ENCODE measurements around the gene P2RX1.
"Not testable (repeated sequence)": the region's sequence is repeated elsewhere in the genome, so short reads cannot be mapped to it uniquely, and the experiment has no call there.

P2RX1 gene

DNA sequence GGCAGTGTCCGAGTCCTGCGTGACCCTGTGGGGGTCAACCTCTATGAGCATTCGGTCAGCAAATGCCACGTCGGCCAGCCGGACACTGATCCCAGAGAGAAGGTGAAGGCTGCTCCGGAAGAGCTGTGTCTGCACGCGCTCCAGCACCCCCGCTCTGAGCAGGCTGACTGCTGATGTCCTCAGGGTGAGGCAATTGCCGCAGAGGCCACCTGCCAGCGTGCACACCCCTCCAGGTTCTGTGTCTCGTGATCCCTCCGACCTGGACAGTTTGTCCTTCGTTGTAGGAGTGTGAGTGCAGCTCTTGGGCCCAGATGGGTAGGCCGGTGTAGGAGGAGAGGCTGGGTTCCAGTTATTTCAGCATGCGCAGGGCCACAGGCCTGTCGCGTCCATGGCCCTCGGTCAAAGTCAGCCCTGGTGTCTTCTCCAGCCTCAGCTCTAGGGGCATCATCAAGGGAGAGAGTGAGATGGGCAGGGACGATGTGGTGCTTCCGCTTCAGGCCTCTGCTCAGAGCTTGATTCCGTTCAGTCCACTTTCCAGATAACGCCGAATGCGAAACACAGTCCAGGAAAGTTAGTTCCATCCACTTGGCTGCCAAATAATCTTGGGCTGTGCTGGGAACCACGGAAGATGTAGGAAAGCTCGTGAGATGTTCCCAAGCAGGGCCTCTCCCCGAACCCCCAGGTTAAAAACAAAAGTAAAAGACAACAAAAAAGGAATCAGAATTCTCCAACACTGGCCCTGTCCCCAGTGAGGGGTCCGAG is 55.1 kb downstream of the P2RX1 start:
- ATAC-seq (replicated peaks; ENCODE audit: extremely low read depth, poor library complexity, severe bottlenecking) (no peak), DNase-seq (ENCODE audit: low spot score in 2 of 2) (no peak)
- Mint-ChIP-seq H3K9me3 (no peaks in the 10 kb centered on the region), H3K27me3 (peaks cover 6% of the 10 kb centered on the region), H3K4me3 (no peak overlapping the region), H3K4me1 (no peaks in the 10 kb centered on the region), H3K27ac (ENCODE audit: low read depth) (no peak overlapping the region), H3K36me3 (ENCODE audit: insufficient read depth) (peaks cover 2% of the 10 kb centered on the region)

DNA sequence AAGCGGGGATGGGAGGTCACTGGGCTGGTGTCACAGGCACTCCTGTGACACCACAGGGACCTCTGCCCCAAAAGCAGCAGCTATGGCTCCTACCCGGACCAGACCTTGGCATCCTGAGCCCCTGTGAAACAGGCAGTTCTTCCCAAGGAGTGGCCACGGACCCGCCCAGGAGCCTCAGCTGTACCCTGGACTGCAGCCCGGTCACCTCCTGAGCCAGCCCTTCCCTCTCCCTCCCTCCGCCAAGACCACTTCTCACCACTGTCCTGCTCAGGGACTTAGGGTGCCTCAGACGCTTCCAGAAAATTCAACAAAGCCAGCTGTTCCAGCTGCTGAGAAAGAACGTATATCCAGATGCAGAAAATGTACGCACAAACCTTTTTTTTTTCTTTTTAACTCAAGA is 56.3 kb downstream of the P2RX1 start:
- DNase-seq (ENCODE audit: low spot score in 2 of 2) (no peak), ATAC-seq (replicated peaks; ENCODE audit: extremely low read depth, poor library complexity, severe bottlenecking) (no peak)
- Mint-ChIP-seq H3K4me1 (no peaks in the 10 kb centered on the region), H3K27ac (ENCODE audit: low read depth) (no peak overlapping the region), H3K4me3 (no peak overlapping the region), H3K36me3 (ENCODE audit: insufficient read depth) (peaks cover 2% of the 10 kb centered on the region), H3K27me3 (peaks cover 6% of the 10 kb centered on the region), H3K9me3 (no peaks in the 10 kb centered on the region)

DNA sequence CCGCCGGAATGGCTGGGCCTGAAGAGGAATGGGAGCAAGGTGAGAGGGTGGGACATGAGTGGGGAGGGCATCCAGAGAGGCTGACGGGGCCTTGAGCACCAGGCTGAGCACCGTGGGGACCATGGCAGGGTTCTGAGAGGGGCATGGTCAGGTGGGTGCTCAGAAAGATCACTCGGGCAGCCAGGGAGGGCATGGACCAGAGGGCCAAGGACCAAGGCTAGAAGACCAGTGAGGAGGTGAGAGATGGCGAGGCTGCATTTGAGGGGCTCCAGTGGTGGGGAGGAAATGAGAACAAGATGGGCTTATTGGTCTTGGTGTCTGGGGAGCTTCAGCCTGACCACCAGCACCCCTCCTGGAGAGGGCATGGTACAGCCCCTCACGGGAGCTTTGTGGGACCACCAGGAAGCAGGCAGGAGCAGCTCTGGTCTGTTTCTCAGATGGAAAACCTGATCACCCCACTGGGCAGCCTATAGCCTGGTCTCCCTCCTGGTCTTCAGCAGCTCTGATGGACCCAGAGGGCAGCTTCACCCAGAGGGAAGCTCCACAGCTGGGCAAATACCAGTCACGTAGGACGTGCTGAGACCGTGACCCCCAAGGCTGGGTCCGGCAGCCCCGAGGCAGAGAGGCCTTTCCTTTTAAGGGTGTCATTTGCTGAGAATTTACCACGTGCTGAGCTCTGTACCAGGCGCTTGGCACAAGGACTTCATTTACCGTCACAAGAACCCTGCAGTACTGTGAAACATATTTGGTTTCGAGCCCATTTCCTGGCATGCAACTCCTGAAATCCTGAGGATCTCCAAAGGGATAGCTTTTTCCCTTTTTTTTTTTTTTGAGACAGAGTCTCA is 58.8 kb downstream of the P2RX1 start:
- no peaks in the 10 kb centered on the region for H3K36me3 Mint-ChIP-seq (ENCODE audit: insufficient read depth)
- no peak overlapping the region for H3K4me3 Mint-ChIP-seq
- no peaks in the 10 kb centered on the region for H3K9me3 Mint-ChIP-seq
- no peaks in the 10 kb centered on the region for H3K4me1 Mint-ChIP-seq
- no peak for ATAC-seq (replicated peaks; ENCODE audit: extremely low read depth, poor library complexity, severe bottlenecking)
- peaks cover 13% of the 10 kb centered on the region for H3K27me3 Mint-ChIP-seq
- no peak overlapping the region for H3K27ac Mint-ChIP-seq (ENCODE audit: low read depth)
- DNase-seq (ENCODE audit: low spot score in 2 of 2) = no peak

DNA sequence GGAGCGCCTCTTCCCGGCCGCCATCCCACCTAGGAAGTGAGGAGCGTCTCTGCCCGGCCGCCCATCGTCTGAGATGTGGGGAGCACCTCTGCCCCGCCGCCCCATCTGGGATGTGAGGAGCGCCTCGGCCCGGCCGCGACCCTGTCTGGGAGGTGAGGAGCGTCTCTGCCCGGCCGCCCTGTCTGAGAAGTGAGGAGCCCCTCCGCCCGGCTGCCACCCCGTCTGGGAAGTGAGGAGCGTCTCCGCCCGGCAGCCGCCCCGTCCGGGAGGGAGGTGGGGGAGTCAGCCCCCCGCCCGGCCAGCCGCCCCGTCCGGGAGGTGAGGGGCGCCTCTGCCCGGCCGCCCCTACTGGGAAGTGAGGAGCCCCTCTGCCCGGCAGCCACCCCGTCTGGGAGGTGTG is 62.1 kb downstream of the P2RX1 start:
- peaks cover 27% of the 10 kb centered on the region for H3K27me3 Mint-ChIP-seq
- DNase-seq (ENCODE audit: low spot score in 2 of 2); H3K9me3 Mint-ChIP-seq; ATAC-seq (replicated peaks; ENCODE audit: extremely low read depth, poor library complexity, severe bottlenecking); H3K27ac Mint-ChIP-seq (ENCODE audit: low read depth); H3K36me3 Mint-ChIP-seq (ENCODE audit: insufficient read depth); H3K4me1 Mint-ChIP-seq; H3K4me3 Mint-ChIP-seq: not testable (repeated sequence)

- Mint-ChIP-seq H3K4me3 (no peak overlapping the region), H3K36me3 (ENCODE audit: insufficient read depth) (no peaks in the 10 kb centered on the region), H3K27ac (ENCODE audit: low read depth) (no peak overlapping the region), H3K4me1 (no peaks in the 10 kb centered on the region), H3K9me3 (no peaks in the 10 kb centered on the region), H3K27me3 (peaks cover 27% of the 10 kb centered on the region)
- no peak for DNase-seq (ENCODE audit: low spot score in 2 of 2)
- ATAC-seq (replicated peaks; ENCODE audit: extremely low read depth, poor library complexity, severe bottlenecking) = no peak
These were observed 63.7 kb downstream of the P2RX1 start for GRCh38 chr17:3852561-3852960.

- Mint-ChIP-seq H3K4me1 (no peaks in the 10 kb centered on the region), H3K27ac (ENCODE audit: low read depth) (no peak overlapping the region), H3K9me3 (no peaks in the 10 kb centered on the region), H3K36me3 (ENCODE audit: insufficient read depth) (peaks cover 2% of the 10 kb centered on the region), H3K27me3 (peaks cover 20% of the 10 kb centered on the region), H3K4me3 (no peak overlapping the region)
- DNase-seq (ENCODE audit: low spot score in 2 of 2) (no peak), ATAC-seq (replicated peaks; ENCODE audit: extremely low read depth, poor library complexity, severe bottlenecking) (no peak)
These were observed 64.7 kb downstream of the P2RX1 start for GRCh38 chr17:3851461-3852100.

DNA sequence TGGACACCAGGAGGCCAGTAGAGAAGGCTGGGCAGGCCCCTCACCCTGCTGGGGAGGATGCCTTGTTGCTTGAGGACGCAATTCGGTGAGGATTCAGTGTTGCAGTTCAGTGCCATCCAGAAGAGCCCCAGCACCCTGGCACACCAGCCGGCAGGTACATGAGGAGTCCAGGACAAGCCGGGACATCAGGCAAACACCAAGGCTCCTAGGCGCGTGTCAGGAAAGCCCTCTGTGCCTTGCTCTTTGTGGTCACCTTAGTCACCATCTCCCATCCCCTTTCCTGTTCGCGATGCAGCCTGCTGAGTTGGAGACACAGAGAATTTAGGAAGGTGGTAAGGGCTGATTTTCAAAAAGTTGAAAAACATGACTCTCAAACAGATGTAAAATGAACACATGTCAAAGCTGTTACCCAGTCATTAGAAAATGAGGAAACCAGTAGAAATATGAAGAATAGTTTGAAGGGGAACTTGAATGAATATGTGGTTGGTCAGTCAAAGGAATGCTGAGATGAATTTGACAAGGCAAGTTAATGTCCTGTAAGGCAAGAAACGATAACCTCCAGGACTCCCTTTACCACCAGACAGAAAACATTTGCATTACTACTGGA is 67.9 kb downstream of the P2RX1 start:
- no peak overlapping the region for H3K4me3 Mint-ChIP-seq
- ATAC-seq (replicated peaks; ENCODE audit: extremely low read depth, poor library complexity, severe bottlenecking) = no peak

DNA sequence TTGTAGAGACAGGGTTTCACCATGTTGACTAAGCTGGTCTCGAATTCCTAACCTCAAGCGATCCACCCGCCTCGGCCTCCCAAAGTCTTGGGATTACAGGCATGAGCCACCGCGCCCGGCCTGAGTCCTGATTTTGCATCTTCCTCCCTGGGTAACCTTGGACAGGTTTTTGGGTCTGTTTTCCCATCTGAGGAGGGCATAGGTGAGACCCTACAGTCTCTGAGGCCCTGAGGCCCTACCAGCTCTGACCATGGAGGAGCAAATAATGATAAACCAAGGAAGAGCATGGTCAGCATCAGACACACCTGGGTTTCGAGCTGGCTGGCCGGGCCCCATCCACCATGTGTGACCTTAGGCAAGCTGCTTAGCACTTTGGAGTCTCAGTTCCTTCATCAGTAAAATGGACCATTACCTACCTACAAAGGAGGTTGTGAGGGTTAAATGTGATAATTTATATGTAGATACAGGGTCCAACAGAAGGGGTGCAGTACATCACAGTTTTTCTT is 69.0 kb downstream of the P2RX1 start:
- H3K4me1 Mint-ChIP-seq = peaks cover 20% of the 10 kb centered on the region
- peak overlapping the region; percentile 90 for H3K4me3 Mint-ChIP-seq

More for the DNA sequence above, 67.9 kb downstream of the P2RX1 start:
- H3K4me1 Mint-ChIP-seq = peaks cover 20% of the 10 kb centered on the region
- peaks cover 20% of the 10 kb centered on the region for H3K27me3 Mint-ChIP-seq
- no peak for DNase-seq (ENCODE audit: low spot score in 2 of 2)
- H3K9me3 Mint-ChIP-seq = no peaks in the 10 kb centered on the region
- H3K36me3 Mint-ChIP-seq (ENCODE audit: insufficient read depth) = peaks cover 15% of the 10 kb centered on the region
- no peak overlapping the region for H3K27ac Mint-ChIP-seq (ENCODE audit: low read depth)

More for the DNA sequence above, 69.0 kb downstream of the P2RX1 start:
- Mint-ChIP-seq H3K36me3 (ENCODE audit: insufficient read depth) (peaks cover 20% of the 10 kb centered on the region), H3K9me3 (no peaks in the 10 kb centered on the region), H3K27me3 (peaks cover 11% of the 10 kb centered on the region), H3K27ac (ENCODE audit: low read depth) (peak overlapping the region; percentile 78)
- no peak for ATAC-seq (replicated peaks; ENCODE audit: extremely low read depth, poor library complexity, severe bottlenecking)
- no peak for DNase-seq (ENCODE audit: low spot score in 2 of 2)
